K562 (cell line): ENCODE results near the gene ZNF213. TPM values are rescaled to one million over a fixed set of nuclear protein-coding genes. Genes with fewer than 3 reads are reported as not detected.
A peak's percentile ranks its signal among the peaks of the same experiment; 100 is the strongest.

Experiments used
- CHCHD3 ChIP-seq: fragments of 250-450 bp; sonication (Bioruptor Pico); IDR thresholded peaks from 2 replicates; pipeline ENCODE4 v2.1.2; 2022; ENCODE audit warnings: mild to moderate bottlenecking
- COPS2 ChIP-seq: fragments of 450-650 bp; conservative IDR thresholded peaks from 2 replicates; pipeline ENCODE4 v1.6.1; 2016; ENCODE audit warnings: mild to moderate bottlenecking, moderate library complexity
- GABPB1 ChIP-seq: sonication (generic); formaldehyde crosslinking; IDR thresholded peaks from 2 replicates; pipeline ENCODE4 v1.8.0; 2022; ENCODE audit warnings: mild to moderate bottlenecking, missing genetic modification reagents
- ZBTB7A ChIP-seq: IDR thresholded peaks from 2 replicates; pipeline ENCODE4 v1.6.1; 2011; ENCODE audit warnings: low read depth, mild to moderate bottlenecking, low read length, moderate library complexity, borderline replicate concordance; ENCODE audit not compliant: control insufficient read depth
- ZNF282 ChIP-seq: sonication (generic); formaldehyde crosslinking; IDR thresholded peaks from 2 replicates; pipeline ENCODE4 v1.8.1; 2023; ENCODE audit warnings: missing genetic modification reagents
- polyA plus RNA-seq, 8 experiments: library from polyadenylated mRNA; depleted of rRNA in 4 of 8; stranded (reverse) in 5 of 8; unstranded in 3 of 8; fragments of >200 nt; fragmentation: Nextera tagmentation in 2 of 8; fragmentation: Illumina TruSeq in 1 of 8; extraction: Ambion mirVana in 2 of 8; extraction: Trizol in 1 of 8; gene quantifications; 2 replicates each; pipeline versions ENCODE4 v1.2.1 to v1.2.3, GENCODE V29; 2011 to 2014; ENCODE audit warnings: inconsistent platforms in 1 of 8, missing spikeins in 1 of 8
- total RNA-seq, 7 experiments: library from RNA; depleted of rRNA in 6 of 7; stranded (reverse); fragments of >200 nt in 6 of 7; fragmentation: Illumina TruSeq in 2 of 7; extraction: Trizol in 2 of 7; gene quantifications; 2 replicates each; pipeline versions ENCODE4 v1.2.1 to v1.2.3, GENCODE V29; 2011 to 2021; ENCODE audit warnings: low replicate concordance in 1 of 7
- TF ChIP-seq, protein P1 (sequence below), 3 experiments: IDR thresholded peaks in 2 of 3; conservative IDR thresholded peaks in 1 of 3; 2 replicates each; pipeline ENCODE4 v1.5.1; 2011 to 2012; ENCODE audit warnings: low read length in 3 of 3, mild to moderate bottlenecking in 3 of 3, control low read depth in 2 of 3, improper control_type of control experiment in 1 of 3, inconsistent platforms in 1 of 3, low read depth in 1 of 3, mixed read lengths in 1 of 3, moderate library complexity in 1 of 3; ENCODE audit not compliant: insufficient read depth in 2 of 3
- TF ChIP-seq, protein P2 (sequence below): sonication (generic); formaldehyde crosslinking; IDR thresholded peaks from 2 replicates; pipeline ENCODE4 v1.8.0; 2022; ENCODE audit warnings: missing genetic modification reagents, mild to moderate bottlenecking, borderline replicate concordance

ZNF213 gene
- total and polyA plus RNA-seq, 9 of the 15 experiments (the other 6 are each of a cell fraction or from before 2014, with no cell fraction given), result 0.49 to 10.0 (median 1.8) TPM

DNA sequence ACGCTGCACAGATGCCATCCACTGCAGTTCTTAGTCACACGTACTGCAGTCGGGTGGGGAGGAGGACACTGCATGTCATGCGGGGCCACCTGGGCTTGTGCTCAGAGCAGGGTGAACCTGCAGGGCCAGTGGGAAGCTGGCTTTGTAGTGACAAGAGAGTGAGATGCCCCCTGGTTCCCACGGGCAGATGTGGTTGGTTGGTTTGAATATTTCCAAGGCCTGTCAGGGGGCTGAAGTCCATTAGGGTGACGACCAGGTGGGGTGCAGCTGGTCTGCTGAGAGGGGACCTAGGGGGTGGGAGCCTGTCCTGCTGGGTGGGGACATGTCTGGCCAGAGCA is 14.3 kb downstream of the ZNF213 start (continued):
- TF ChIP-seq, protein P1, sequence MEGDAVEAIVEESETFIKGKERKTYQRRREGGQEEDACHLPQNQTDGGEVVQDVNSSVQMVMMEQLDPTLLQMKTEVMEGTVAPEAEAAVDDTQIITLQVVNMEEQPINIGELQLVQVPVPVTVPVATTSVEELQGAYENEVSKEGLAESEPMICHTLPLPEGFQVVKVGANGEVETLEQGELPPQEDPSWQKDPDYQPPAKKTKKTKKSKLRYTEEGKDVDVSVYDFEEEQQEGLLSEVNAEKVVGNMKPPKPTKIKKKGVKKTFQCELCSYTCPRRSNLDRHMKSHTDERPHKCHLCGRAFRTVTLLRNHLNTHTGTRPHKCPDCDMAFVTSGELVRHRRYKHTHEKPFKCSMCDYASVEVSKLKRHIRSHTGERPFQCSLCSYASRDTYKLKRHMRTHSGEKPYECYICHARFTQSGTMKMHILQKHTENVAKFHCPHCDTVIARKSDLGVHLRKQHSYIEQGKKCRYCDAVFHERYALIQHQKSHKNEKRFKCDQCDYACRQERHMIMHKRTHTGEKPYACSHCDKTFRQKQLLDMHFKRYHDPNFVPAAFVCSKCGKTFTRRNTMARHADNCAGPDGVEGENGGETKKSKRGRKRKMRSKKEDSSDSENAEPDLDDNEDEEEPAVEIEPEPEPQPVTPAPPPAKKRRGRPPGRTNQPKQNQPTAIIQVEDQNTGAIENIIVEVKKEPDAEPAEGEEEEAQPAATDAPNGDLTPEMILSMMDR (IDR thresholded peaks at IDR 0.05 in 2 of 3, conservative IDR thresholded peaks at IDR 0.05 in 1 of 3; ENCODE audit: insufficient read depth in 2 of 3, low read depth in 1 of 3, low read length in 3 of 3), result no peak
- TF ChIP-seq, protein P2, sequence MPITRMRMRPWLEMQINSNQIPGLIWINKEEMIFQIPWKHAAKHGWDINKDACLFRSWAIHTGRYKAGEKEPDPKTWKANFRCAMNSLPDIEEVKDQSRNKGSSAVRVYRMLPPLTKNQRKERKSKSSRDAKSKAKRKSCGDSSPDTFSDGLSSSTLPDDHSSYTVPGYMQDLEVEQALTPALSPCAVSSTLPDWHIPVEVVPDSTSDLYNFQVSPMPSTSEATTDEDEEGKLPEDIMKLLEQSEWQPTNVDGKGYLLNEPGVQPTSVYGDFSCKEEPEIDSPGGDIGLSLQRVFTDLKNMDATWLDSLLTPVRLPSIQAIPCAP (CRISPR knock-in tag), result 0 out of 2 replicates have a peak, but pooled peaks have one; percentile 4
- no peak for TF ChIP-seq ZBTB7A
- TF ChIP-seq GABPB1, result no peak
- TF ChIP-seq CHCHD3 (CRISPR knock-in tag), result no peak
- TF ChIP-seq COPS2, result no peak
- 0 out of 2 replicates have a peak, but pooled peaks have one; percentile 14 for TF ChIP-seq ZNF282 (CRISPR knock-in tag)
